Endothelial cell (in vitro differentiated cells): ENCODE results near the gene PLXNA2. TPM values are rescaled to one million over a fixed set of nuclear protein-coding genes. Genes with fewer than 3 reads are reported as not detected.

Experiments used
- DNase-seq: peaks from one replicate; pipeline ENCODE4 v3.0.0; 2021; ENCODE audit warnings: low spot score
- H3K27ac Mint-ChIP-seq: one replicate; pipeline ENCODE4 v1.8.0; 2021; ENCODE audit warnings: mixed read lengths, inconsistent platforms; ENCODE audit not compliant: unreplicated experiment
- H3K27me3 Mint-ChIP-seq: one replicate; pipeline ENCODE4 v1.8.0; 2021; ENCODE audit warnings: mild to moderate bottlenecking, moderate library complexity, mixed read lengths, inconsistent platforms; ENCODE audit not compliant: unreplicated experiment
- H3K36me3 Mint-ChIP-seq: one replicate; pipeline ENCODE4 v1.8.0; 2021; ENCODE audit warnings: mild to moderate bottlenecking, low read depth, mixed read lengths, inconsistent platforms; ENCODE audit not compliant: unreplicated experiment
- H3K4me1 Mint-ChIP-seq: one replicate; pipeline ENCODE4 v1.8.0; 2021; ENCODE audit warnings: mild to moderate bottlenecking, mixed read lengths, inconsistent platforms; ENCODE audit not compliant: unreplicated experiment
- H3K4me3 Mint-ChIP-seq: one replicate; pipeline ENCODE4 v1.8.0; 2021; ENCODE audit warnings: mild to moderate bottlenecking, mixed read lengths, inconsistent platforms; ENCODE audit not compliant: unreplicated experiment
- H3K9me3 Mint-ChIP-seq: one replicate; pipeline ENCODE4 v1.8.0; 2021; ENCODE audit warnings: mixed read lengths, inconsistent platforms; ENCODE audit not compliant: unreplicated experiment
- CTCF ChIP-seq: fragments of 200-600 bp; sonication (generic); IDR thresholded peaks from one replicate; pipeline ENCODE4 v1.5.0; 2021; ENCODE audit warnings: antibody characterized with exemption; ENCODE audit not compliant: unreplicated experiment
- total RNA-seq: library from RNA; stranded (reverse); fragmentation: NEBNext Ultra II Directional; extraction: Animal tissue kit (Norgen Biotek cat#: 25700); gene quantifications from one replicate; pipeline ENCODE4 v1.2.1, GENCODE V29; 2021; ENCODE audit not compliant: unreplicated experiment

Gene PLXNA2
- total RNA-seq, 1 donor from 2014 or later = 25.6 TPM

GRCh38 chr1:208289716-208290115, 45.5 kb upstream of the PLXNA2 start:
- H3K9me3 Mint-ChIP-seq = no peaks in the 10 kb centered on the region
- peaks cover 2% of the 10 kb centered on the region for H3K27me3 Mint-ChIP-seq
- peaks cover 4% of the 10 kb centered on the region for H3K4me1 Mint-ChIP-seq
- TF ChIP-seq CTCF = no peak
- DNase-seq = no peak
- H3K27ac Mint-ChIP-seq = no peak overlapping the region
- peaks cover 4% of the 10 kb centered on the region for H3K36me3 Mint-ChIP-seq
- H3K4me3 Mint-ChIP-seq = no peak overlapping the region

- DNase-seq = no peak
- peaks cover 4% of the 10 kb centered on the region for H3K36me3 Mint-ChIP-seq
- no peak overlapping the region for H3K27ac Mint-ChIP-seq
- H3K27me3 Mint-ChIP-seq = peaks cover 2% of the 10 kb centered on the region
- H3K9me3 Mint-ChIP-seq = no peaks in the 10 kb centered on the region
- no peak overlapping the region for H3K4me3 Mint-ChIP-seq
- TF ChIP-seq CTCF = no peak
- H3K4me1 Mint-ChIP-seq = no peaks in the 10 kb centered on the region
Measured at GRCh38 chr1:208288495-208288894, 44.3 kb upstream of the PLXNA2 start.

- no peaks in the 10 kb centered on the region for H3K9me3 Mint-ChIP-seq
- TF ChIP-seq CTCF = no peak
- H3K4me1 Mint-ChIP-seq = peaks cover 30% of the 10 kb centered on the region
- H3K27ac Mint-ChIP-seq = no peak overlapping the region
- no peaks in the 10 kb centered on the region for H3K36me3 Mint-ChIP-seq
- no peak overlapping the region for H3K4me3 Mint-ChIP-seq
- DNase-seq = no peak
- peaks cover 2% of the 10 kb centered on the region for H3K27me3 Mint-ChIP-seq
Measured at GRCh38 chr1:208280681-208281450, 36.7 kb upstream of the PLXNA2 start.

DNA sequence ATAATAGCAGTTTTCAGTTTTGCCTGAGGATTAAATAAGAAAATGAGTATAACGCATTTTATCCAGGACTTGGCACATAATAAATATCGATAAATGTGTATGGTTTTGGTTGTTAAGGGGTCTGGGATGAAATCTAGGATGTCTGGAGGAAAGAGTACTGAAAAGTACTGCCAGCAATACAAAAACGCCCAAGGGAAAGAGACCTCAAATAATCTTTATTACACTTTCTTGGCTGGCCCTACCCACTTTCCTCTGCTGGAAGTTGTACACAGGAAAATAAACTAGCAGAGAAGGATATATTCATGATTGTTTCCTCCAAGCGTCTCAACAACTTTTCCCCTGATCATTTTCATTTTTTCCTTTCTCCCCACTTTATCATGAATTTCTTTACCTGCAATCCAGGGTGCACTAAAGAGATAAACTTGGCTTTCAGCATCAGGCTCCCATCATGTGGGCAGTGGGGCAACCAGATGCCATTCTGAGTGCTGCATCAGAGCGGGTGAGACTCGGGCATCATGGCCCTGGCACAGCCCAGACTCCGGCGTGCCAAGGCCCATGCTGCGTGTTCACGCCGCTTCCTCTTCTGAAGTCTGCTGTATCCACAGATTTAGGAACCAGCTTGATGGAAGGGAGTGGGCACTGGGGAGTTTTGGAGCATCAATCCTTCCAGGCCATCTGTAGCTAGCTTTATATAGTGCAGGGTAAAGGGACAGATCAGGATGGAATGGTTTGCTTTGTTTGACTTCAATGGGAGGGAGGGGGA, 35.8 kb upstream of the PLXNA2 start:
- Mint-ChIP-seq H3K27me3 (no peaks in the 10 kb centered on the region), H3K4me3 (no peak overlapping the region), H3K4me1 (peaks cover 30% of the 10 kb centered on the region), H3K9me3 (no peaks in the 10 kb centered on the region), H3K36me3 (no peaks in the 10 kb centered on the region), H3K27ac (no peak overlapping the region)
- no peak for DNase-seq
- TF ChIP-seq CTCF = no peak

DNA sequence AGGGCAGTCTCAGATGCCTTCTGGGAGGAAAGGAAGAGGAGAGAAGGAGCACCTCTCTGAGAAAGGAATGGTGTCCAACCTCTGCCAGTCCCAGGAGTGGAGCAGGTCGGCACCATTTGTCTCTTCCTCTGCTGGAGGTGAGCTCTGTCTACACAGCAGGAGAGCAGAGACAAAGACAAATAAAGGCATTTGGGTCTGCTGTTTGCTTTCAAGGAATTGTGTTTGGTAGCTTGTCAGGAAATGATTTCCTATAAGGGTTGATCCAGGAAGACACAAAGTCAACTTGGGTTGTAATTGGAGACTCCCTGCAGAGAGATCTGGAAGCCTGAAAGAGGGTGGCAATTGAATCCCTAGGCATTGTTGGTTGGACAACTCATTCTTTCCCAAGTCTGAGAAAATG, 34.5 kb upstream of the PLXNA2 start:
- Mint-ChIP-seq H3K9me3 (no peaks in the 10 kb centered on the region), H3K4me1 (peaks cover 30% of the 10 kb centered on the region), H3K36me3 (no peaks in the 10 kb centered on the region), H3K27me3 (no peaks in the 10 kb centered on the region), H3K27ac (no peak overlapping the region), H3K4me3 (no peak overlapping the region)
- TF ChIP-seq CTCF = no peak
- DNase-seq = no peak
